Activated CD4-positive, CD25-positive, alpha-beta regulatory T cell treated with anti-CD3 and anti-CD28 coated beads, Interleukin-2, amount 50 U/mL, for 24 hours (primary cell): ENCODE measurements around the gene SIK3.
"Not testable (repeated sequence)": the region's sequence is repeated elsewhere in the genome, so short reads cannot be mapped to it uniquely, and the experiment has no call there.

Source experiments
- ATAC-seq, 2 donors: fragments of 150-1000 bp; cut with Tn5 transposase; one replicate each; pipeline ENCODE4 v1.10.0; 2021; ENCODE audit warnings: mild to moderate bottlenecking in 1 of 2, moderate library complexity in 1 of 2

SIK3 gene

GRCh38 chr11:117044287-117045035 is 53.8 kb downstream of the SIK3 start:
- no peak for ATAC-seq

GRCh38 chr11:117042689-117043088 is 55.5 kb downstream of the SIK3 start:
- no peak for ATAC-seq

GRCh38 chr11:117039900-117040299 is 58.3 kb downstream of the SIK3 start:
- peak; percentile 88 to 91 for ATAC-seq

- no peak for ATAC-seq
These were observed 59.0 kb downstream of the SIK3 start for GRCh38 chr11:117039270-117039669.

GRCh38 chr11:117037975-117038350 is 60.3 kb downstream of the SIK3 start:
- no peak for ATAC-seq

GRCh38 chr11:117037279-117037974 is 60.8 kb downstream of the SIK3 start:
- peak; percentile 28 to 62 for ATAC-seq

GRCh38 chr11:117034901-117035300 is 63.3 kb downstream of the SIK3 start:
- no peak for ATAC-seq

- peak; percentile 85 to 86 for ATAC-seq
These were observed 71.5 kb downstream of the SIK3 start for GRCh38 chr11:117026593-117027330.

- not testable (repeated sequence) for ATAC-seq
These were observed 74.5 kb downstream of the SIK3 start for GRCh38 chr11:117023707-117024106.

- no peak for ATAC-seq
These were observed 75.0 kb downstream of the SIK3 start for GRCh38 chr11:117023178-117023577.

- ATAC-seq, result peak; percentile 49 to 63
These were observed 75.7 kb downstream of the SIK3 start for GRCh38 chr11:117022526-117022925.

- ATAC-seq, result no peak
These were observed 77.2 kb downstream of the SIK3 start for GRCh38 chr11:117020869-117021564.

- peak; percentile 53 to 62 for ATAC-seq
These were observed 77.9 kb downstream of the SIK3 start for GRCh38 chr11:117020287-117020686.

GRCh38 chr11:117019871-117020270 is 78.4 kb downstream of the SIK3 start:
- no peak for ATAC-seq

- ATAC-seq, result no peak
These were observed 80.8 kb downstream of the SIK3 start for GRCh38 chr11:117017456-117017855.

- no peak for ATAC-seq
These were observed 81.5 kb downstream of the SIK3 start for GRCh38 chr11:117016747-117017146.

- ATAC-seq, result no peak
These were observed 82.0 kb downstream of the SIK3 start for GRCh38 chr11:117016246-117016645.

GRCh38 chr11:117011541-117011898 is 86.7 kb downstream of the SIK3 start:
- peak in 1 of 2 donors; percentile 51 for ATAC-seq

- ATAC-seq, result peak; percentile 75 to 89
These were observed 87.3 kb downstream of the SIK3 start for GRCh38 chr11:117010808-117011540.

- no peak for ATAC-seq
These were observed 88.2 kb downstream of the SIK3 start for GRCh38 chr11:117009905-117010605.

GRCh38 chr11:117005758-117006157 is 92.5 kb downstream of the SIK3 start:
- ATAC-seq, result no peak
